IMR-90 (cell line): ENCODE measurements around the gene C19orf25. TPM values are rescaled to one million over a fixed set of nuclear protein-coding genes. Genes with fewer than 3 reads are reported as not detected.

Source experiments
- ATAC-seq: fragments of 200-7000 bp; cut with Tn5 transposase; 2 replicates; pipeline ENCODE4 v1.9.1; 2020; ENCODE audit warnings: low read depth, mild to moderate bottlenecking, moderate library complexity
- BruUV-seq: library from RNA; stranded (reverse); fragments of 400-500 nt; replicated peaks from 2 replicates; lab custom pipeline; 2021; lab: Mats Ljungman, UMichigan
- CTCF ChIA-PET: fragments of 300-600 bp; formaldehyde crosslinking; extraction: SDS; loops from one replicate; lab custom pipeline; 2021; ENCODE audit warnings: antibody characterized with exemption; lab: Yijun Ruan, JAX
- POLR2A ChIA-PET: fragments of 300-600 bp; sonication (Branson Sonifier 250); formaldehyde crosslinking; loops from one replicate; lab custom pipeline; 2022; ENCODE audit warnings: antibody characterized with exemption; ENCODE audit not compliant: unreplicated experiment; lab: Charles Lee
- DNase-seq: peaks from one replicate; pipeline ENCODE4 v3.0.0; 2013
- H2AFZ ChIP-seq: replicated peaks from 2 replicates; pipeline ENCODE3; 2013; ENCODE audit warnings: low read length, mild to moderate bottlenecking; ENCODE audit not compliant: poor library complexity
- H2AK5ac ChIP-seq: 2 replicates; pipeline ENCODE4 v1.6.1; 2013; ENCODE audit warnings: low read depth, low read length, inconsistent platforms
- H2AK9ac ChIP-seq: replicated peaks from 2 replicates; pipeline ENCODE3; 2013; ENCODE audit warnings: mild to moderate bottlenecking, low read depth, low read length, moderate library complexity; ENCODE audit not compliant: poor library complexity
- H2BK120ac ChIP-seq: 2 replicates; pipeline ENCODE4 v1.6.1; 2013; ENCODE audit warnings: low read depth, low read length, inconsistent platforms
- H2BK15ac ChIP-seq: 3 replicates; pipeline ENCODE4 v1.6.1; 2013; ENCODE audit warnings: low read depth, low read length, inconsistent platforms
- H2BK20ac ChIP-seq: 2 replicates; pipeline ENCODE4 v1.6.1; 2013; ENCODE audit warnings: low read depth, mild to moderate bottlenecking, inconsistent platforms, low read length, moderate library complexity
- H2BK5ac ChIP-seq: 2 replicates; pipeline ENCODE4 v1.6.1; 2013; ENCODE audit warnings: mild to moderate bottlenecking, low read depth, low read length, inconsistent platforms; ENCODE audit not compliant: poor library complexity, severe bottlenecking
- H3K14ac ChIP-seq: replicated peaks from 2 replicates; pipeline ENCODE4 v1.6.1; 2013; ENCODE audit warnings: low read depth, low read length, inconsistent platforms
- H3K18ac ChIP-seq: 2 replicates; pipeline ENCODE4 v1.6.1; 2013; ENCODE audit warnings: low read depth, low read length, control low read depth
- H3K23ac ChIP-seq: 2 replicates; pipeline ENCODE4 v1.6.1; 2013; ENCODE audit warnings: low read depth, low read length, inconsistent platforms
- H3K27ac ChIP-seq: 2 replicates; pipeline ENCODE4 v1.5.1; 2013; ENCODE audit warnings: mild to moderate bottlenecking, control low read depth, low read length; ENCODE audit not compliant: insufficient read depth
- H3K27me3 ChIP-seq: 2 replicates; pipeline ENCODE4 v1.6.1; 2013; ENCODE audit warnings: low read length; ENCODE audit not compliant: control insufficient read depth, insufficient read depth
- H3K36me3 ChIP-seq: 2 replicates; pipeline ENCODE4 v1.6.1; 2013; ENCODE audit warnings: low read length, mixed read lengths; ENCODE audit not compliant: control insufficient read depth, insufficient read depth
- H3K4ac ChIP-seq: 2 replicates; pipeline ENCODE4 v1.6.1; 2013; ENCODE audit warnings: low read depth, low read length, inconsistent platforms
- H3K4me1 ChIP-seq: 2 replicates; pipeline ENCODE4 v1.6.1; 2013; ENCODE audit warnings: low read length, mixed read lengths; ENCODE audit not compliant: control insufficient read depth, insufficient read depth
- H3K4me2 ChIP-seq: 2 replicates; pipeline ENCODE4 v1.6.1; 2013; ENCODE audit warnings: low read depth, mild to moderate bottlenecking, control low read depth, low read length, moderate library complexity
- H3K4me3 ChIP-seq: 2 replicates; pipeline ENCODE4 v1.5.1; 2013; ENCODE audit warnings: low read depth, mild to moderate bottlenecking, control low read depth, low read length, moderate library complexity; ENCODE audit not compliant: insufficient read depth
- H3K56ac ChIP-seq: 2 replicates; pipeline ENCODE4 v1.6.1; 2013; ENCODE audit warnings: low read length, inconsistent platforms; ENCODE audit not compliant: insufficient read depth; ENCODE audit errors: extremely low read depth
- H3K79me1 ChIP-seq, 2 experiments: 2 replicates each; pipeline ENCODE4 v1.6.1; 2013; ENCODE audit warnings: low read length in 2 of 2, inconsistent platforms in 1 of 2, low read depth in 1 of 2
- H3K9ac ChIP-seq: 2 replicates; pipeline ENCODE4 v1.6.1; 2013; ENCODE audit warnings: low read depth, low read length, control low read depth
- H3K9me1 ChIP-seq: 2 replicates; pipeline ENCODE4 v1.6.1; 2013; ENCODE audit warnings: low read length, inconsistent platforms; ENCODE audit not compliant: insufficient read depth
- H3K9me3 ChIP-seq: 2 replicates; pipeline ENCODE4 v1.6.1; 2013; ENCODE audit warnings: low read length; ENCODE audit not compliant: control insufficient read depth, insufficient read depth
- H4K20me1 ChIP-seq: 2 replicates; pipeline ENCODE4 v1.6.1; 2013; ENCODE audit warnings: low read length, inconsistent platforms; ENCODE audit not compliant: insufficient read depth
- H4K5ac ChIP-seq: 2 replicates; pipeline ENCODE4 v1.6.1; 2013; ENCODE audit warnings: mild to moderate bottlenecking, low read depth, low read length, control low read depth
- H4K8ac ChIP-seq, 2 experiments: 2 replicates each; pipeline ENCODE4 v1.6.1; 2013; ENCODE audit warnings: low read depth in 2 of 2, low read length in 2 of 2, control low read depth in 1 of 2, inconsistent platforms in 1 of 2
- H4K91ac ChIP-seq: 2 replicates; pipeline ENCODE4 v1.6.1; 2013; ENCODE audit warnings: low read depth, low read length, inconsistent platforms; ENCODE audit not compliant: insufficient read depth
- FOS ChIP-seq: fragments of 150-350 bp; IDR thresholded peaks from 2 replicates; pipeline ENCODE4 v1.6.1; 2016; ENCODE audit warnings: low read depth, low read length
- MAZ ChIP-seq: IDR thresholded peaks from 2 replicates; pipeline ENCODE4 v1.6.1; 2012; ENCODE audit warnings: low read depth, mild to moderate bottlenecking, low read length, improper control_type of control experiment, moderate library complexity, borderline replicate concordance
- MXI1 ChIP-seq: IDR thresholded peaks from 2 replicates; pipeline ENCODE4 v1.6.1; 2012; ENCODE audit warnings: low read depth, mild to moderate bottlenecking, low read length, moderate library complexity, borderline replicate concordance
- NFE2L2 ChIP-seq: fragments of 150-350 bp; IDR thresholded peaks from 2 replicates; pipeline ENCODE4 v1.6.1; 2016; ENCODE audit warnings: low read depth, mild to moderate bottlenecking, low read length
- RFX5 ChIP-seq: IDR thresholded peaks from 2 replicates; pipeline ENCODE4 v1.8.0; 2012; ENCODE audit warnings: low read depth, mild to moderate bottlenecking, low read length, moderate library complexity
- SMC3 ChIP-seq: fragments of 150-350 bp; IDR thresholded peaks from 2 replicates; pipeline ENCODE4 v1.6.1; 2016; ENCODE audit warnings: low read depth, mild to moderate bottlenecking, antibody characterized with exemption, low read length, moderate library complexity
- WGBS, 2 experiments: methylation state at CpG; one replicate each; pipeline versions ENCODE4 v1.1.5 to v1.1.7; 2013; ENCODE audit warnings: missing lambda C conversion rate in 2 of 2; ENCODE audit not compliant: insufficient read length in 1 of 2; ENCODE audit errors: extremely low coverage in 2 of 2; 5-methylcytosine and 5-hydroxymethylcytosine counted together
- dilution Hi-C: fragments of 300-500 bp; cut with HindIII; formaldehyde crosslinking; loops from one replicate; pipeline ENCODE4 v1.14.3; 2018; ENCODE audit warnings: low sequenced_read_pairs; ENCODE audit not compliant: unreplicated experiment
- in situ Hi-C: fragments of 300-500 bp; cut with MboI; formaldehyde crosslinking; loops from 3 replicates; pipeline ENCODE4 v1.14.3; 2019; ENCODE audit warnings: low sequenced_read_pairs, inconsistent platforms, mixed read lengths
- intact Hi-C: fragments of 100-400 bp; cut with micrococcal nuclease; formaldehyde crosslinking; loops from 2 replicates; pipeline ENCODE4 v1.10.0; 2022
- polyA plus RNA-seq, 3 experiments: library from polyadenylated mRNA; depleted of rRNA; stranded (reverse); fragments of >200 nt; gene quantifications; 2 replicates each; pipeline ENCODE4 v1.2.3, GENCODE V29; 2012; ENCODE audit warnings: low replicate concordance in 1 of 3
- total RNA-seq: library from RNA; depleted of rRNA; stranded (reverse); fragments of >200 nt; gene quantifications from 2 replicates; pipeline ENCODE4 v1.2.3, GENCODE V29; 2012

Gene C19orf25
- total and polyA plus RNA-seq, 2 of the 4 experiments (the other 2 are of a cell fraction): 10.4 to 34.9 TPM

DNA sequence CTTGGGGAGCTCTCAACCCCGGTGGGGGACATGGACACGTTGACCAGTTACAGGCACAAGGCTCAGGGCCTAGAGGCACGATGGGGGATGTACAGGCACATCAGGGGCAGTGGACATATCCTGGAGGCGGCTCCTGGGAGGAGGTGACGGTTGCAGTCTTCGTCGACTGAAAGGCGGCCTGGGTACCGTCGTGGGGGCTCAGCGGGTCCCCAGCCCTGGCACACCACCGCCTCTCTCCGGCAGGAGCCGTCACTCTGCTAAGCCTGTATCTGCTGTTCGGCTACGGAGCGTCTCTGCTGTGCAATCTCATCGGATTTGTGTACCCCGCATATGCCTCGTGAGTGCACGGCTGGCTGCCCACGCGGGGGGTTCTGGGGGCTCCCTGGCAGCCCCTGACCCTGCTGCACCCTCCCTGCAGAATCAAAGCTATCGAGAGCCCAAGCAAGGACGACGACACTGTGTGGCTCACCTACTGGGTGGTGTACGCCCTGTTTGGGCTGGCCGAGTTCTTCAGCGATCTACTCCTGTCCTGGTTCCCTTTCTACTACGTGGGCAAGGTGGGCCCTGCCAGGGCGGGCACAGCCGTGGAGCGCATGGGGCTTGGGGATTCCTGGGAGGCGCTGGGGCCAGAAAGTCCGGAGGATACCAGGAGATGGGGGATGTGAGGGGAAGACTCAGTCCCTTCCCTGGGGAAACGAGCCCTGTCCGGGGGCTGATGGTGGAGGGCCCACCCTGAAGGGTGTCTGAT lies 16.2 kb upstream of the C19orf25 start:
- no peak overlapping the region for H3K27ac ChIP-seq
- no peaks in the 10 kb centered on the region for H3K79me1 ChIP-seq
- no peak overlapping the region for H2AK9ac ChIP-seq
- H3K56ac ChIP-seq: no peak overlapping the region
- peaks cover 13% of the 10 kb centered on the region; the same call in 1 of the 2 replicates for H3K27me3 ChIP-seq
- no peak overlapping the region for H2BK15ac ChIP-seq
- DNase-seq: no peak
- no peak overlapping the region for H3K4me2 ChIP-seq
- no peaks in the 10 kb centered on the region for H3K9me3 ChIP-seq
- H2BK5ac ChIP-seq: no peak overlapping the region
- H4K8ac ChIP-seq: no peak overlapping the region
- no peak overlapping the region for H4K5ac ChIP-seq
- H2AK5ac ChIP-seq: no peak overlapping the region
- no peak for ATAC-seq
- H3K14ac ChIP-seq: no peak overlapping the region
- CTCF ChIA-PET: no interaction called here
- no peaks in the 10 kb centered on the region for H3K36me3 ChIP-seq
- no TSS peak for BruUV-seq
- H3K9ac ChIP-seq: no peak overlapping the region
- in situ Hi-C loops: no loop called here
- H2BK20ac ChIP-seq: no peak overlapping the region
- H3K9me1 ChIP-seq: no peaks in the 10 kb centered on the region
- POLR2A ChIA-PET: no interaction called here
- no peak overlapping the region for H3K4me3 ChIP-seq
- H2BK120ac ChIP-seq: no peak overlapping the region
- no peak overlapping the region for H4K91ac ChIP-seq
- dilution Hi-C loops: no loop called here
- H4K20me1 ChIP-seq: peaks cover 3% of the 10 kb centered on the region; the same call in 1 of the 2 replicates
- H2AFZ ChIP-seq: no peak overlapping the region
- no peak for TF ChIP-seq FOS
- TF ChIP-seq RFX5: no peak
- TF ChIP-seq SMC3: no peak
- no peak for TF ChIP-seq NFE2L2
- TF ChIP-seq MAZ: no peak
- no peak for TF ChIP-seq MXI1
- H3K4me1 ChIP-seq: peaks cover 5% of the 10 kb centered on the region
- H3K4ac ChIP-seq: no peak overlapping the region
- intact Hi-C loops: no loop called here
- H3K23ac ChIP-seq: no peak overlapping the region
- no peak overlapping the region for H3K18ac ChIP-seq
- 73% methylated on average over 26 of the region's 37 CpGs; no CpG with 5 or more reads in 1 of the 2 experiments for WGBS, 2 experiments
